GM18868 (cell line): Measurements from ENCODE around the gene DMXL2.
"Not testable (repeated sequence)": the region's sequence is repeated elsewhere in the genome, so short reads cannot be mapped to it uniquely, and the experiment has no call there.

Experiments used
- ATAC-seq: cut with Tn5 transposase; IDR thresholded peaks from one replicate; pipeline ENCODE4 v1.9.1; 2021; ENCODE audit warnings: mild to moderate bottlenecking, moderate library complexity; ENCODE audit not compliant: unreplicated experiment

Gene DMXL2, protein sequence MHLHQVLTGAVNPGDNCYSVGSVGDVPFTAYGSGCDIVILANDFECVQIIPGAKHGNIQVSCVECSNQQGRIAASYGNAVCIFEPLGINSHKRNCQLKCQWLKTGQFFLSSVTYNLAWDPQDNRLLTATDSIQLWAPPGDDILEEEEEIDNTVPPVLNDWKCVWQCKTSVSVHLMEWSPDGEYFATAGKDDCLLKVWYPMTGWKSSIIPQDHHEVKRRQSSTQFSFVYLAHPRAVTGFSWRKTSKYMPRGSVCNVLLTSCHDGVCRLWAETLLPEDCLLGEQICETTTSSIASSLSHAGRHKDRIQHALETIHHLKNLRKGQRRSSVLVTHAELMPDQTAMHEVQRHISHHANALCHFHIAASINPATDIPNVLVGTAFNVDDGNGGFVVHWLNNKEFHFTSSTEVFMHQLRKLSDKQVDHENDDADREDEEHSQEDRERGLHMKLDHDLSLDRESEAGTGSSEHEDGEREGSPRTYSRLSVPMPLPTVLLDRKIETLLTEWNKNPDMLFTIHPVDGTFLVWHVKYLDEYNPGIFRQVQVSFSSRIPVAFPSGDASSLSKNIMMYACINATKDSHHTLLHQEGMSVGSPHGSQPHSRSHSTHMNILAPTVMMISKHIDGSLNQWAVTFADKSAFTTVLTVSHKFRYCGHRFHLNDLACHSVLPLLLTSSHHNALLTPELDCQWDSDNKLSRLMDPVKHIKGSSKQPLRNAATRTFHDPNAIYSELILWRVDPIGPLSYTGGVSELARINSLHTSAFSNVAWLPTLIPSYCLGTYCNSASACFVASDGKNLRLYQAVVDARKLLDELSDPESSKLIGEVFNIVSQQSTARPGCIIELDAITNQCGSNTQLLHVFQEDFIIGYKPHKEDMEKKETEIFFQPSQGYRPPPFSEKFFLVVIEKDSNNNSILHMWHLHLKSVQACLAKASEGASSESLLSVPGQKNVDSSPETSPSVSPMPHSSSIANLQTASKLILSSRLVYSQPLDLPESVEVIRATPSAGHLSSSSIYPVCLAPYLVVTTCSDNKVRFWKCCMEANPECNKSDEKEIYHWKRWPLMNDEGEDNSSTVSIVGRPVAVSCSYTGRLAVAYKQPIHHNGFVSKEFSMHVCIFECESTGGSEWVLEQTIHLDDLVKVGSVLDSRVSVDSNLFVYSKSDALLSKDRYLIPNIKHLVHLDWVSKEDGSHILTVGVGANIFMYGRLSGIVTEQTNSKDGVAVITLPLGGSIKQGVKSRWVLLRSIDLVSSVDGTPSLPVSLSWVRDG (N-terminal part only)

DNA sequence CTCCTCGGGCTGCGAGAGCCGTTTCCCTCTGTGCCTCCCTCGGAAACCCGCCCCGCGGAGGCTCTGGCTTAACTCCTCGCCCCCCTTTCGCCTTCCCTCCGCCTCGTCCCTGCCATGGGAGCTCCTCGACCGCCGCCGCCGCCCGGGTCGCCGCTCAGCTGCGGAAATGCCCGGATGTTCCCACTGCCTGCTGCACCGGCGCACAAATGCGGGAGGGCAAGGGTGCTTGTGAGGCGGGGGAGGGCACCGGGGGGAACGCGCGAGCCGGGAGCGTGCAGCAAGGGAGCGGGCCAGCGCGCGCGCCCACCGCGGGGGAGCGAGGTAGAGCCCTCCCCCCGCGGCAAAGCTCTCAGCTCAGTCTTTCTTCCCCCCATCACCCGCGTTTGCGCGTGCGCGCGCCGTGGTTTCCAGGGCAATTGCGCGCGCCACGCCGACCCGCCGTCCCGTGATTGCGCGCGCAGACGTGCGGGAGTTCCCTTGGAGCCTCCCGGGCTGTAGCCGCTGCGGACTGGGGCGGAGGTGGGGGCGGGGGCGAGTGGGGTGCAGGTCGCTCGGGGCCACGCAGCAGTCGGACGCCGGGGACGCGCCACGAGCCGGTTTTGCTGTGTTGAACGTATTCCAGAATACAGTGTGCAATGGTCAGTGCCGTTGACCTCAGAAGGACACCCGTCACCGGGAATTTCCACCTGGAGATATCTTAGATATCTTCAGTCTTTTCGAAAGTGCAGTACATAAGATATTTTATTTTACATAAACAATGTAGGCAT, at the start of gene DMXL2:
DMXL2 (minus strand) TSS at position 168 of the 767 bp plus-strand sequence. CDS start 226 bp downstream, outside the sequence.
- peak; percentile 31 for ATAC-seq

DNA sequence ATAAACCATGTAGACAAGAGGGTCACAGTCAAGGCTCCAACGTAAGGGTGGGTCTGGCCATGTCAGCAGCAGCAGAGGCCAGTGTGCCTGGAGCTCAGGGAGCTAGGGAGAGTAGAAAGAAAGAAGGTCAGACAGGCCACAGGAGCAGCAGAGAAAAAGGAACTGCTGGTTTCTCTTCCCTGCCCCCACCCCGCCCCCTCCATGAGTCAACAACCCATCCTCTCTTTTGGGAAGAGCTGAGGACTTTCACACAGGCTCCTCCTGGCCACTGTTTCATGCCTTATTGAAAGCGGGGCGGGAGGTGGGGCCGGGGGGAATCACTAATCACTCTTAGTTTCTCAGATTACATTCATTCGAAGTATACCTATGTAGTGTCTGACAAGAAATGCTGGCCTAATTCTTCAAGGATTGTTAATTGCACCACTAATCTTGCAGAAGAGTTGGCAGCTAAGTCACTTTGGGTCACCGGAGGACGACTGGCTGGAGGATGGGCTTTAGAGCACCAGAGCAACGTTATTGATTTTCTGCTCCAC, 49.6 kb upstream of the DMXL2 start:
- no peak for ATAC-seq

DNA sequence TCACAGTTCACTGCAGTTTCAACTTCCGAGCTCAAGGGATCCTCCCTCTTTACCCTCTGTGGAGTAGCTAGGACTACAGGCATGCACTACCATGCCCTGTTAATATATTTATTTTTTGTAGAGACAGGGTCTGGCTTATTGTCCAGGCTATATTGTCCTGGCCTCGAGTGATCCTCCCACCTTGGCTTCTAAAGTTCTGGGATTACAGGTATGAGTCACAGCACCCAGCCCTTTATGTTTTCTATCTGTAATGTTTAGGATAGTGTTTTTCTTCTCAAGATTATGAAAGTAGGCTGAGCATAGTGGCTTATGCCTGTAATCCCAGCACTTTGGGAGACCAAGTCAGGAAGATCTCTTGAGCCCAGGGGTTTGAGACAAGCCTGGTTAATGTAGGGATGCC, 46.8 kb upstream of the DMXL2 start:
- no peak for ATAC-seq

DNA sequence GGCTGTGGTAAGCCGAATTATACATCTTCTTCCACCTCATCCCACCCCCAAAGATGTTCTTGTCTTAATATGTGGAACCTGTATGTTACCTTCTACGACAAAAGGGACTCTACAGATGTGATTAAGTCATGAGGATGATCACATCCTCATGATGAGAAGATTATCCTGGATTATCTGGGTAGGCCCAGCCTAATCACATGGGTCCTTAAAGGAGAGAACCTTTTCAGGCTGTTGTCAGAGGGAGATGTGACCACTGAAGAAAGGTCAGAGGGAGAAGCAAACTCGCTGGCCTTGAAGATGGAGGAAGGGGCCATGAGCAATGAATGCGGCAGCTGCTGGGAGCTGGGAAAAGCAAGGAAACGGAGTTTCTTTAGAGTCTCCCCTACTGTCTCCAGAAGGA, 45.9 kb upstream of the DMXL2 start:
- ATAC-seq, result no peak

DNA sequence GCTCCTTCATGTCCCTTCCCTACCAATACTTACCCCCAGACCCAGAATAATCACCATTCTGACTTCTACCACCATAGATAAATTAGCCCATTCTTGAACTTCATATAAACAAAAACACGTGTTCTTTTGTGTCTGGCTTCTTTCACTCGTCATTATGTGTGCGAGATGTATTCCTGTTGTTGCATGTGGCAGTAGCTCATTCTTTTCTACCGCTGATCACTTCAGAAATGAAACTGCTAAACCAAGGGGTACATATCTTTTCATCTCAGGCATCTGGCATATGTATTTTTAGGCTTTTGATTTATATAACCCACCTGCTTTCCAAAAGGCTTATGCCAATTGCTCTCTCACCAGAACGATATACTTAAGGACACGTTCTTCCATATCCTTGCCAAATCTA, 44.9 kb upstream of the DMXL2 start:
- ATAC-seq, result no peak

DNA sequence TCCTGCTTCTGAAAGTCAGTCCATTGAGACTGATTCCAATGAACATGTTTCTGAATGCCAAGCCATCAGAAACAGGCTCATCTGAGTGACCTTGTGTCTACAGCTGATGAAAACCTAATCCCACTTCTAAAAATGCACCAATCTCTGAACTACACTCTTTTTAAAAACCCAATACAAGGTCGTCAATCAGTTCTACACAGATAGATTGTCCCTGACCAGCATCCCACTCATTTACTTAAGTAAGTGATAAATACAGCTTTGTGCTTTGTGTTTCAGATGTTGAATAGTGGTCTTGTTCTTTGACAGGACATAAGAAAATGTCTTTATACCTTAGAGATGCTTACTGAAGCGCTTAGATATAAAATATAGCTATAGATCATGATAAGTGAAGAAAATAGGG, 38.5 kb upstream of the DMXL2 start:
- no peak for ATAC-seq

DNA sequence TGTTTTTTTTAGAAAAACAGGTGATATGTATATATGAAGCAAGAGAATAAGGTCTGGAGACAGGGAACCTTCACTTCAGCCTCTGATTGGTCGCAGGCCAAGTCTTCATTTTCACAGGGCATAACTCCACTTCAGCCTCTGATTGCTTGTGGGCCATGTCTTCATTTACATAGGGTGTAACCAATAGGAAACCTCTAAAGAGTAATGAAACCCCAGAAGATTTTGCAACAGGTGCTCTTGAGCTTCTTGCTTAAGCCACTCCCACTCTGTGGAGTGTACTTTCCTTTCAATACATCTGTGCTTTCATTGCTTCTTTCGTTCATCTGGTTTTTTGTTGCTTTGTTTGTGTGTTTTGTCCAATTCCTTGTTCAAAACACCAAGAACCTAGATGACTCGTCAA, 36.1 kb upstream of the DMXL2 start:
- no peak for ATAC-seq

DNA sequence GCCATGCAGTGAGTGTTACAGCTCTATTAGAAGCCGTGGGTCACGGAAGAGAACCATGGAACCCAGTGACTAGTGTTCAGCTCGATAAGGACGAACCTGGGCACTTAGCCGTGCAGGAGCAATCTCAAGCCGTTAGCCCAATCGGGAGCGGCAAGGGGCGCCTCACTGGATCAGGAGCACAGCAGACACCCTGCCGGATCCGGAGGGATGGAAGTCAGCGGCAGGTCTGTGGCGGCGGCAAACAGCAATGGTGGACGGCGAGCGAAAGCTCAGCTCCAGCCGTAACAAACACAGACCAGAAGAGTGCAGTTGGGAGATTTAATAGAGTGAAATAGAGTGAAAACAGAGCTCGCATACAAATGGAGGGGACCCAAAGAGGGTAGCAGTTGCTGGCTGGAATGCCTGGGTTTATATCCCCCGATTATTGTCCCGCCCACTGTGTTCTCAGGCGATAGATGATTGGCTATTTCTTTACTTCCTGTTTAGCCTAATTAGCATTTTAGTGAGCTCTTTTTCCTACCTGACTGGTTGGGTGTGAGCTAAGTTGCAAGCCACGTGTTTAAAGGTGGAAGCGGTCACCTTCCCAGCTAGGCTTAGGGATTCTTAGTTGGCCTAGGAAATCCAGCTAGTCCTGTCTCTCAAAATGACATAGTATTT, 33.0 kb upstream of the DMXL2 start:
- ATAC-seq, result not testable (repeated sequence)

DNA sequence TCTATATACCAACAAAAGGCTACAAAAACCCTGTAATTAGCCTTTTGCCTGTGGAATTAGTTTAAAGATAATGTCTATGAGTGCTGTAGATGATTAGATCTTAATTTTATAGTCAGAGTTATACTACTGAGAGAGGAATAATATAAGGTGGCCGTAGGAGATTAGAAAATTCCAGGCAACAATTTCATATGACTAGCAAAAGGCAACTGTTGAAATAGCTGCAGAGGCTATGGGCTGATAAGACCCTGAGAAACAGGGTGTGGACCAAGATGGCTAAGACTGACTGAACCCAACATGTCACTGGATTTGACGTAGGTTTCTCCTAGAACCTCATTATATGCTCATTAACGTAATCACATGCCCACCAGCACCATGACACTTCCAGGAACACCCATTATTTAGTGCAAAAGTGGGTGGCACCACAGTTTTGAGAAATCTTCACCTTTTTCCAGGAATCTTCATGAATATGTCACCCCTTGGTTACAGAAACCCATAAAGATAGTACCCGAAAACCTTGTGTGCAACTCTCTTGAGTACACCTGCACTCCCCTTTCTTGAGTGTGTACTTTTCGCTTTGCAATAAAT, 29.6 kb upstream of the DMXL2 start:
- no peak for ATAC-seq

DNA sequence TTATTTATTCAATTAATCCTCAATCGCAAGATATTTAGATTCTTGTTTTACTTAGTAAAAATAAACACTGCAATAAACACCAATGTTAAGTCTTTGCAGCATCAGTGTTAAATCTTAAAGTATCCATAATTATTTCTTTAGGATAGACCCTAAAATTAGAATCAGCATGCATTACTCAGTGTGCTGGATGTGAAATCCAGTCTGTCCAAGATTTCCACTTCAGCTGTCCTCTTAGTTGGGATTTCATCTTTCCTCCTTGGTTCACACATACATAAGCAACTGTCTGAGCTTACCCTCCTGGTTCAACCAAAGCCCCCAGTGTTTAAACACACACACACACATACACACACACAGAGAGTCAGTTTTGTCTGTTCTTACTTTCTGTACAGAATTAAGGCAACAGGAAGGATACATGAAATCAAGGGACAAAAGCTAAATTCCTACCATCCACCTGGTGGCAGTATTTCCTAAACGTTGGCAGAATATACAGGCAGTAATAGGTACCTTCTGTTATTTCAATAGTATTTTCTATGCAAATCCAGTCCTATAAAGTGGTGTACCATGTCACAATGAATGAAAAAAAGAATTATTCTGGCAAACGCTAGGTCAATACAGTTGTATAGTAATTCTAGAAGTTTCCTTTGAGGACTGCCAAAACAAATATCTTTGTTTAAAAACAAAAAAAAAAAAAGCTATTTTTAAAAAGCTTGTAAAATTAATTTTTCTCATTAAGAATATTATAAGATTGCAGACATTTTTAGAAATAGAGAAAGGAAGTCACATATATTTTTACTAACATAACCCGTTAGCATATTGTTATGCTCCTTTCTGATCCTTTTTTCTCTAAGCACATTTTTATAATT, 27.3 kb upstream of the DMXL2 start:
- ATAC-seq, result peak; percentile 80

DNA sequence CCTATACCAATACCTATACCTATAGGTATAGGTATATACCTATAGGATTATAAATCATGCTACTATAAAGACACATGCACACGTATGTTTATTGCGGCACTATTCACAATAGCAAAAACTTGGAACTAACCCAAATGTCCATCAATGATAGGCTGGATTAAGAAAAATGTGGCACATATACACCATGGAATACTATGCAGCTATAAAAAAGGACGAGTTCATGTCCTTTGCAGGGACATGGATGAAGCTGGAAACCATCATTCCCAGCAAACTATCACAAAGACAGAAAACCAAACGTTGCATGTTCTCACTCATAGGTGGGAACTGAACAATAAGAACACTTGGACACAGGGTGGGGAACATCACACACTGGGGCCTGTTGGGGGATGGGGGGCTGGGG, 26.1 kb upstream of the DMXL2 start:
- not testable (repeated sequence) for ATAC-seq

DNA sequence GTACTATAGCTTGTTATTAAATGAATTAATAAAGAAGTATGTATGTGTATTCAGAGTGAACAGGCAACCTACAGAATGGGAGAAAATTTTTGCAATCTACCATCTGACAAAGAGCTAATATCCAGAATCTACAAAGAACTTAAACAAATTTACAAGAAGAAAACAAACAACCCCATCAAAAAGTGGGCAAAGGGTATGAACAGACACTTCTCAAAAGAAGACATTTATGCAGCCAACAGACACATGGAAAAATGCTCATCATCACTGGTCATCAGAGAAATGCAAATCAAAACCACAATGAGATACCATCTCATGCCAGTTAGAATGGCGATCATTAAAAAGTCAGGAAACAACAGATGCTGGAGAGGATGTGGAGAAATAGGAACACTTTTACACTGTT, 25.5 kb upstream of the DMXL2 start:
- not testable (repeated sequence) for ATAC-seq

DNA sequence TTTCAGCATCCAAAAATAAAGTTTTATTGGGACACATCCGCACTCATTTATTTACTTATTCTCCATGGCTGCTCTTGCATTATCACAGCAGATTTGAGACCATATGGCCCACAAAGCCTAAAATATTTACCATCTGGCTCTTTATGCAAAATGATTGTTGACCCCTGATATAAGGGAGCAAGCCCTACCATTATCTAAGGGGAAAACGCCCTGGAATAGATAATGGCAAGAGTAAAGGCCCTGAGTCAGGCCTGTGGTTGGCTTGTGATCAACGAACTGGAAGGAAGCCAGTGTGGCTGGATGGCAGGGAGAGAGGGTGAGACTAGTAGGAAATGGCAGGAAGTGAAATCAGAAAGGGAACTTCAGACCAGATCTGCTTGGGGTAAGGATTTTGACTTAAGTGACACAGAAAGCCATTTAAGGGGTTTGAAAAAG, 24.6 kb upstream of the DMXL2 start:
- ATAC-seq, result no peak

DNA sequence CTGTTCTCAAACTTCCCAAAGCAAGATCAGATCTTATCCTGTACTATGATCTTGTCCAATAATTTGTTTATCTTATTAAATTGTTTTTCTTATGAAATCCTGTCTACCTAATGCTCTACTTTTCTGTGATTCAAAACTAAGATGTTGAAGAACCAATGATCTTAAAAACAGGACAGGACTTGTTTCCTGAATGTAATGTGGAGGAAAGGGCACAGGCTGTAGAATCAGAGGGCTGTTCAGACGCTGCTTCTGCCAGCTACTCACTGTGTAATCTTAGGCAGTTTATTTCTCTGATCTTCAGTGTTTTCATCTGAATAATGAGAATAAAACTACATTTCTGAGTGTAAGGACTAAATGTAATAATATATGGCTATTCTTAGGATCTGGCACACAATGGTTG, 20.1 kb upstream of the DMXL2 start:
- no peak for ATAC-seq

DNA sequence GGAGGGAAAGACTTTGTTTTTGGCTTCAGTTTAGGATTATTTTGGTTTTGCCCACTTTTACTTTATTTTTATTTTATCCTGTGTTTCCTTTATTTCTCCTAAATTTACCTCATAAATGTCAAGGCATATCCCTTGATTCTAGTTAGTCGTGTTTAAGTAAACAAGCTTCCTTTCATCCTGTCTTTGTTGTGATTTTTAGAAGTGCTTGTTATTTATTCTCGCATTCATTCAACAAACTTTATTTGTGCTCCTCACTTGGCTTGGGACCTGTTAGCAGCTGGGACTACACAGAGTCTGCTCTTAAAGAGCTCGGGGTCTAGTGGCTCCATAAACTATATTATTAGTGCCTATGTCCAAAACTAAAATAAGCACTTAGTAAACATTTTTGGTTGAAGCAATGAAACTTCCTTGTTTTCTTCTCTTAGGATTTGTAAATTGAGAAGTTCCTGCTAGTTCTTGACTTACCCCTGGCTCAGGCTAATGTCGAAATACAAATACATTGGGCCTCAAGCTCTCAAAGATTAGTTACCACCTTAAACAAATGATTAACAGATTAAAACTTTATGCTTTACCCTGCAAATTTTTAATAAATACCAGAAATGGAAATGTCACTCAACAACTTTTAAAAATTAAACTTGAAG, 19.0 kb upstream of the DMXL2 start:
- ATAC-seq, result no peak

DNA sequence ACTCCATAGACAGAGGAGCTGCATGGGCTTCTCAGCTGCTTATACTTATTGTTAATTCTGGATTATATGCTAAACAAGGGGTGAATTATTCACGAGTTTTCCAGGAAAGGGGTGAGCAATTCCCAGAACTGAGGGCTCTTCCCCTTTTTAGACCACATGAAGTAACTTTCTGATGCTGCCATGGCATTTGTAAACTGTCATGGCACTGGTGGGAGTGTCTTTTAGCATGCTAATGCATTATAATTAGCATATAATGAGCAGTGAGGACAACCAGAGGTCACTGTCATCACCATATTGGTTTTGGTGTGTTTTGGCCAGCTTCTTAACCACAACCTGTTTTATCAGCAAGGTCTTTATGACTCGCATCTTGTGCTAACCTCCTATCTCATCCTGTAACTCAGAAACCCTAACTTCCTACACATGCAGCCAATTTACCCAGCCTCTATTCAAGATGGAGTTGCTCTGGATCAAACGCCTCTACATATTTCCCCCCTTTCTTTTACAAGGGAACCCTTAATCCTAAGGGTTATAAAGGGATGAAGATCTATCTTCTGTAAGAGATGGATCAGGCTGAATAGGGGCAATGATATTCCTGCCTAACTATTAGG, 12.1 kb upstream of the DMXL2 start:
- ATAC-seq, result no peak

DNA sequence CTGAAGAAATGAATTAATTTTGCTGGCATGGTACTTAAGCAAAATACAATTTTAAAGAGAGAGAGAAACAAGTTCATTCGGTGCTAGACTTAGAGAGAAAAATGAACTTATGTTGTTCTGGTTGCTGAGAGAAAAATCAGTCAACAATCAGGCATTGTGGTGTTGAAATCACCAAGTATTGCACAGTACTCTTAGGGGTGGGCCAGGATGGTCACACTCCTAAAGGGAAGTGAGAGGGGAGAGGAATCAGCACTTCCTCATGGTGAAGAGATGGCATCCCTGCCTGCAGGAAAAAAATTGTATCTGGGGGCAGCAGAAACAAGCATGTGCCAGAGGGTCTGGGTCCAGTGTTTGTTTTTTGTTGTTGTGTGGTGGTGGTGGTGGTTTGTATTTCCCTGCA, 7.0 kb upstream of the DMXL2 start:
- ATAC-seq, result no peak
